Posterior cingulate gyrus (tissue), 11 donors: Measurements from ENCODE around the gene NUP62.
A peak's percentile ranks its signal among the peaks of the same experiment; 100 is the strongest.
"Not testable (repeated sequence)": the region's sequence is repeated elsewhere in the genome, so short reads cannot be mapped to it uniquely, and the experiment has no call there.

Source experiments
- DNase-seq, 10 donors: peaks; one replicate each; pipeline versions ENCODE4 v3.0.0 to v3.0.0-alpha.2; 2020 to 2021; ENCODE audit warnings: mixed read lengths in 3 of 10
- intact Hi-C: fragments of 100-400 bp; cut with DNase I; formaldehyde crosslinking; loops from one replicate; pipeline ENCODE4 v1.15.1; 2023

Gene NUP62

DNA sequence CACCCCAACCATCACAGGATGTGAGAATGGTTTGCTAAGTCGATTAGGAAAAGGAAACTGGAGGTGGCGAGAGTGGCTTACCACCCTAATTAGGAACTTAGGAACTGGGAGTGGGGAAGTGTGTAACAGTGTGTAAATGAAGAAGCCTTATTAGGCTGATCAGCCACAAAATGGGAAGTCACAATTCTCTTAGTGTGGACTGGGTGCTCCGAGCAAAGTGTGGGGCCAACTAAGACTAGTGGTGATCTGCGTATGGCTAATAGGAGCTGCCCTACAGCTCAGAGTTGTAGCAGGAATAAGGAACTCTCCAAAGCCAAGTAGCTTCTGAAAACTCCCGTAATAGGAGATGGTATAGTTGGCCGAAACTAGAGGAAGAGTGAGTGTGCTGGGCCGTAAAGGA is 24.1 kb upstream of the NUP62 start:
- intact Hi-C loops, result no loop called here
- DNase-seq, result peak in 2 of 10 donors; percentile 12 to 37

DNA sequence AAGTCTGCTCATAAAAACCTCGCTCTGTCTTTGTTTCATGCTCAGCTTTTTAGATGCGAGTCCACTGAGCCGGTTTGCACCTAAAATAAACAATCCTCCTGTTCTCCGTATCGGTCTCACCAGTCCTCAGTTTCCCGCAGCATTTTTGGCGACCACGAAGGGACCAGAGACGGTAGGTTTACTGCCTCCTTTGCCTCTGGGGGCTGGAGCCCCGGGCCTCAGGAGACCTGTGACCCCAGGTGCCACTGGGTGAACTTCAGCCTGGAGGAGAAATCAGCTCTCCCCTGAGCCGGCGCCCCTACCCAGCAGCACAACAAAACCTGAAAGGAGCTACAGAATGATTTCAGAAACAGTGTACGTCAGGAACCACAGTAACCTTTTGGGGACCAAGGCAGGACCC is 23.6 kb upstream of the NUP62 start:
- intact Hi-C loops, result no loop called here
- DNase-seq, result peak in 2 of 10 donors; percentile 37 to 44

DNA sequence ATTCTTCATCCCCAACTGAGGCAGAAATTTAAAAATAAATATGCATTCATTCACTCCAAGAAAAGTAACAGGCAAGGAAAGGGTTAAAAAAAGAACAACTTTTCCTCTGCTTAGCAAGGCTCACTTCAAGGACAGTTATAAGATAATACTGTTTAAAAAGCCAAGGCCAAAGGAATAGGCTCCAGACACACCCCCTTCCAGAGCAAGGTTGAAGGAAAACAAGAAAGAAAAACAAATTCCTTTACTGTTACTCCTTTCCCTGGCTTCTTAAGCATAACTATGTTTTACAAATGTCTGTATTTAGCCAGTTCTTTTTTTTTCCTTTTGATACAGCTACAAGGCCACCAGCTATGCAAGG is 23.2 kb upstream of the NUP62 start:
- intact Hi-C loops, result no loop called here
- no peak for DNase-seq

DNA sequence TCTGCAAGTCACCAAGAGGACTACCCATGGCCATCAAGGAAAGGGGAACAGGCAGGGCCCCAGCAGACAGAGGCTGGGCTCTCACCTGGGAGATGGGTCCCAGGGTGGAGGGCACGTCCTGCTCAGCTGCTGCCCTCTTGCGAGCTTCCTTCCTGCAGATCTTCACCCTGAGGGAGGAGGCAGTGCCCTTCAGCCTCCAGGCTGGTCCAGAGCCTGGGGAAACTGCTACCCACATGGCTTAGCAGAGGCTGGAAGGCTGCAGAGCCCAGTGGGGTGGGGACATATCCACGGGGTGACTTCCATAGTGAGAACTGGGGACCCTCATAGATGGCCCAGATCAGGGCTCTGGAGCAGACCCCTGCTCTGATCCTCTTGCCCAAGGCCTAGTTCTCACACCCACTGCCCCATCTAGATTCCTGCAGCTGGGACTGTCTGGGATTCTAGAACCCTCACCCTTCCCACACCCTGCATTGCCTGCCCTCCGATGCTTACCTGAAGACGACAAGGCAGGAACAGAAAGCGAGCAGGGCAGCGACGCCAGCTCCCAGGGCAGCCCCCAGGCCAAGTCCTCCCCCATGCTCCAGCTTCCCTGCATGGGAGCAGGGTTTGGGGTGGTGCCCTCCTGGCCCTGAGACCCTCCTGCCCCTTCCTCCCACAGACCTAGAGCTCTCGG is 22.6 kb upstream of the NUP62 start:
- intact Hi-C loops, result no loop called here
- DNase-seq, result peak in 2 of 10 donors; percentile 16 to 64

DNA sequence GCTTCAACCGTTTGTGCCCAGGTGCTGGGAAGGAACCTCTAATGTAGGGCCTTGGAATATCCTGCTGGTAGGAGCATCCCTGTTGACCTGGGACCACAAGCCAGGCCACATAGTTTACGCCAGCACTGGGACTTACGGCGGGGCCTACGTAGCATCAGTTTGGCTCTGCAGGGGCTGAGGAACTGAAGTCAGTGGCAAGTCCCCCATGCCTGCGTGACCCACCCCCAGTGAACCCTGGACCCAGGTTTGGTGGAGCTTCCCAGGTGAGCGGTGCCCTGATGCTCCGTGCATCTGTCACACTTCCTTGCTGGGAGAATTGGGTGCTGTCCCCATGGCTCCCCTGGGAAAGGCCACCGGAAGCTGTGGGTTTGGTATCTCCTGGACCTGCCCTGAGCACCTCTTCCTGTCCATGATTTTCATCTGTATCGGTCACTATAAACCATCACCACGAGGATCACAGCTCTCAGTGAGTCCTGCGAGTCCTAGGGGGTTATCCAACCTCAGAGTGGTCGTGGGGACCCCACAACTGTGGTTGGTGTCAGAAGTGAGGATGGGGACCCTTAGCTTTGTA is 21.7 kb upstream of the NUP62 start:
- peak in 2 of 10 donors; percentile 29 to 77 for DNase-seq
- intact Hi-C loops, result no loop called here

DNA sequence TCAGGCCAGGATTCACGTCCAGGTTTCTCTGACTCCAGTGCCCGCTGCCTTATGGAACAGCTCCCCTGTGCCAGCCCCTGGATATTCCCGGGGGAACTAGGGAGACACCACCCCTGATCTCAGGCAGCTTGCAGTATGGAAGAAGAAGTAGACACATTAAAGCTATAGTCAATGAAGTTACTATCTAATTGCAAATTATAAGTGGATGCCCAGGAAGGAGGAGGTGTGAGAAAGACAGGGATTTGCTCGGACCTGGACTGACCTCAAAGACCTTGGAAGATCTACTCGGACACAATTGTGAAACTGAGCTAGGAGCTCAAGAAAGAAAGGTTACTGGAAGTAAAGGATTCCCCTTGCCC is 21.3 kb upstream of the NUP62 start:
- DNase-seq, result peak in 1 of 10 donors; percentile 17
- intact Hi-C loops, result no loop called here

DNA sequence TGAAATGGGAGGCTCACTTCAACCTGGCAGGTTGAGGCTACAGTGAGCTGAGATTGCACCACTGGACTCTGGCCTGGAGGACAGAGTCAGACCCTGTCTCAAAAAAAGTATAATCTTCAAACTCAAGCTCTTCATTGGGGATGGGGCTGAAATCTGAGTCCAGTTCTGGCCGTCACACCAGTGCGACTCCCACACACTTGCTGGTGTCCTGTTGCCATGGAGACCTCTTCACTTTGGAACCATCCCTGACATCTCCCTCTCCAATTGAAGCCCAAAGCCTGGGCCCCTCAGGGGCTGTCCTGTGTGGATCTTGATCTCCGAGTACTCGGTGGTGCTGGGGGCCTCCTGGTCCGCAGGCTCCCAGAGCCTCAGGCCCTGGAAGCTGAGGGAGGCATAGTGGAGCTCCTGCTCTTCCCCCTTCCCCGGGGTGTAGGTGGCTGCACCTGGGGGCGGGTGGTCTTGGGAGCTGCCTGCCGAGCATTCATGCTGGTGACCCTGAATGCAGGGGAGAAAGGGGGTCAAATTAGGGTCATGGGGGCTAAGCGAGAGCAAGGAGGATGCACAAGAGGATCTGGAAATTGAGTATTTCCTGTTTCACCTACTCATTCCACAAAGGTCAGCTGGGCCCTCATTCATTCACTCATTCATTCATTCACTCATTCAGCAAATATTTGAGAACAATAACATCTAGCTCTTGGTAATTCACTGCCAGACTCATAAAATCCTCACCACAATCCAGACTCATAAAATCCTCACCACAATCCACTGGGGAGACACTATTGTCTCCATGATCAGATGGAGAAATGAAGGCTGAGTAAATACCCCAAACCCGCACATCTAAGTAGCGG is 20.7 kb upstream of the NUP62 start:
- intact Hi-C loops, result no loop called here
- DNase-seq, result peak in 2 of 10 donors; percentile 19 to 36

DNA sequence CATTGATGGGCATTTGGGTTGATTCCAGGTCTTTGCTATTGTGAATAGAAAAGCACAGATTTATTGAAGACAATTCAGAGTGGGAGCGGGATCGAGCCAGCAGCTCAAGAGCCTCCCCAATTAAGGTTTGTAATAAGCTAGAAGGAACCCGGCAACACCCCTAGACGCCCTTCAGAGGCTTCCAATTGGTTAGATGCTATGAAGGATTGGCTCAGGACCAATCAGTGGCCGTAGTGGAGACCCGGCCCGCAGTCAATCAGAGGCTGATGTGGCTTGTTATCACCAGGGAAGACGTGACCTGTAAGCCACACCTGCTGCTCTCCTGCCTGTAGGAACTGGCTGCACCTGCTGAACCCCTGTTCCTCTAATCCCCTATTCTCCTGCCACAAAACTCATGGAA is 17.1 kb upstream of the NUP62 start:
- DNase-seq, result peak in 1 of 10 donors; percentile 20
- intact Hi-C loops, result no loop called here

DNA sequence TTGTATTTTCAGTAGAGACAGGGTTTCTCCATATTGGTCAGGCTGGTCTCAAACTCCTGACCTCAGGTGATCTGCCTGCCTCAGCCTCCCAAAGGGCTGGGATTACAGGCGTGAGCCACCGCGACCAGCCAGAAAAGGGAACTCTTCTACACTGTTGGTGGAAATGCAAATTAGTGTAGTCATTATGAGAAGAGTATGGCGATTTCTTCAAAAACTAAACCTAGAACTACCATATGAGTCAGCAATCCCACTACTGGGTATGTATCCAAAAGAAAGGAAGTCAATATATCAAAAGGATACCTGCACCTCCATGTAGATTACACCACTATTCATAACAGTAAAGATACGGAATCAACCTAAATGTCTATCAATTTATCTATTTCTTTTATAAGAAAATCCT is 15.3 kb upstream of the NUP62 start:
- intact Hi-C loops, result not testable (repeated sequence)
- DNase-seq, result peak in 1 of 10 donors; percentile 13

DNA sequence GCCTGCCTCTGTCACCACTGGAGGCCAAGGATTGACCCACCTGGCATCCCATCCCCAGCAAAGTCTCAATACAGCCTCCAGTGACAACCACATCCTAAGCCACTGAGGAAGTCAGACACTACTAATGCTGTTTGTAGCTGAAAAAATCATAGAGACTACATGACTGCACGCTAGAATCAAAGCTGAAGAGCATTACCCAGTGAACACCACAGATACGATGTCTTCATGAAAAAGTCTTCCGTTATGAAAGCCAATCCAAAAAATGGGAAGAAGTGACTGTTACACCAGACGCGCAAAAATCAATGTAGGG is 11.1 kb upstream of the NUP62 start:
- intact Hi-C loops, result no loop called here
- DNase-seq, result no peak

DNA sequence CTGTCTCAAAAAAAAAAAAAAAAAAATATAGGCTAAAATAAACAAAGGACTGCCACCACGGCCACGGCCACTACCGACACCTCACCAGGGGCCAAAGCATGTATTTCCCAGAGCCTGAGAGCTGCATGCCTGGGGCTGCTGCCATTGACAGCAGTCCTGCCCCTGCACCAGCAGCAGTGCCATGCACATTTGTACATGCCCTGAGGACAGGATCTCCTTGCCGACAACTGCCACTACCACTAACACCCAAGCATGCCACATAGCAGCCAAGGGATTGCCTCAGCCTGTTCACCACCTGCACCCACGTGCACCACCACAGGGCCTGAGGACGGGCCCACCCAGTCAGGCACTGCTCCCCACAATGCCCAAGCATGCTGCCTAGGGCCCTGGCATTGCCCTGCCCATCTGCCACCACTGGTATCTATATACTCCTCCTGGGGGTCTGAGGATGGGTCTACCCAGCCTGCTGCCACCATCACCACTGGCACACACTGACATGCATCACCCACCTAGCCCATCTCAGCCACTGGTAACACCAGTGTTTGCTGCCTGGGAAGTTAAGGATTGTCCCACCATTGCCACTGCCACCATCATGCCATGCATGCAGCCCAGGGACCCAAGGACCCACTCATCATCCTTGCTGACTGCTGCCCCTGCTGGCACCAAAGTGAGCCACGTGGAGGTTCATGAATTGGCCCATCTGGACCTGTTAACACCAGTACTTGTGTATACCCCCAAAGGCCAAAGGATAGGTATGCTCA is 10.6 kb upstream of the NUP62 start:
- peak in 2 of 10 donors; percentile 26 to 58 for DNase-seq
- intact Hi-C loops, result no loop called here

DNA sequence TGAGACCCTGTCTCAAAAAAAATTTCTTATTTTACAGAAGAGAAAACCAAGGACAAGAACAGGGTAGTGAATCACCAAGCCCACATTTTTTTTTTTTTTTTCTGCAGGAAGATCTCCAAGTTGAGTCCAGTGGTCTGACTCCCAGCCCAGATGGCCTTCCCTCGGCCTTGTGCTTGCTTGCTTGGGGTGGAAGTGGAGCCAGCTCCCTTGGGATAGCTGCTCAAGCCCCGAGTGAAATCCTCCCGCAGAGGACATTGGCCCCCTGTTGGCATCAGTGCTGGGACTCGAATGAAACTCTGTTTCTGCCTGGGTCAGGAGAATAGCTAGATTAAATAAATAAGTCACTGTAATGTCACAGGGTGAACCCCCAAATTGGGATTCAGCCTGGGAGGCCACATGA is 9.4 kb upstream of the NUP62 start:
- intact Hi-C loops, result no loop called here
- DNase-seq, result peak in 2 of 10 donors; percentile 58 to 72

DNA sequence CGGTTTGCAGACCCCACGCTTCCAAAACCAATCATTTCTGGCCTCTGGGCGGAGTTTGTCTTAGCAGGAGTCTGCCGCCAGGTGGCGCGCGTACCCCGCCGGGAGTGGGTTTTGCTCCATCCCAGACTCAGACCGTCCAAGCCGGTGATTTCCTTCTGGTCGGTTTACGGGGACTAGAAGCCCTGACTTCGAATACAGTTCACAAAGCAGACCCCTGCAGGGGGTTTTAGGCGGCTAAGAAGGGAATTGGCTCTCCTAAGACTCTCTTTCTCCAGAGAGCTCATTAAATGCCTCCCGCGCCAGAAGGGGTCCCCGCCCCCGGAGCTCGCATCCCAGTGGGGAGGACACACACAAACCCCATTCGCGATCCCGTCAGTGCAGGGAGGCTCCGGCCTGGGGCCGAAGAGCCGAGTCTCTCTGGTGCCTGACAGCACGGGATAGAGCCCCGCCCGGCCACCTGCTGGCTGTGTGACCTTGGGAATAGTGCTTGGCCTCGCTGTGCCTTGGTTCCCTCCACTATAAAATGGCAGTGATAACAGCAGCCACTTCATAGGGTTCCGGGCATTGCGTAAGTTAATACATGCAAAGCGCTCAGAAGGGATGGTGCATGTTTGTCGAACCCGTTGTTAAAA is 8.6 kb upstream of the NUP62 start:
- peak; percentile 46 to 97 (median 82) for DNase-seq
- intact Hi-C loops, result loop anchor here (1.0 kb wide), 1 partner anchor 45 kb away; no protein-coding TSS in a partner anchor

DNA sequence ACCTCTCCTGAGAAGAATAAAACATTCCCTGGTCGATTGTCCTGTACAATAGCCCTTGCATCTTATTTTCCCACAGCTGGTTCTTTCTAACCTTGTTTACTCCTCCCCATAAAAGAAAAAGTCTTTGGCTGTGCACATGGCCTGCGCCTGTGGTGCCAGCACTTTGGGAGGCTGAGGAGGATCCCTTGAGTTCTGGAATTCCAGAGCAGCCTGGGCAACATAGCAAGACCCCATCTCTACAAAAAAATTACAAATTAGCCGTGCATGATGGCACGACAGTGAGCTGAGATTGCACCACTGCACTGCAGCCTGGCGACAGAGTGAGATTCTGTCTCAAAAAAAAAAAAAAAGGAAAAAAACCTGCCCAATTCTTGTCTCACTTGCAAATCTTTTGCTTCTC is 7.2 kb upstream of the NUP62 start:
- DNase-seq, result peak in 1 of 10 donors; percentile 8
- intact Hi-C loops, result no loop called here

DNA sequence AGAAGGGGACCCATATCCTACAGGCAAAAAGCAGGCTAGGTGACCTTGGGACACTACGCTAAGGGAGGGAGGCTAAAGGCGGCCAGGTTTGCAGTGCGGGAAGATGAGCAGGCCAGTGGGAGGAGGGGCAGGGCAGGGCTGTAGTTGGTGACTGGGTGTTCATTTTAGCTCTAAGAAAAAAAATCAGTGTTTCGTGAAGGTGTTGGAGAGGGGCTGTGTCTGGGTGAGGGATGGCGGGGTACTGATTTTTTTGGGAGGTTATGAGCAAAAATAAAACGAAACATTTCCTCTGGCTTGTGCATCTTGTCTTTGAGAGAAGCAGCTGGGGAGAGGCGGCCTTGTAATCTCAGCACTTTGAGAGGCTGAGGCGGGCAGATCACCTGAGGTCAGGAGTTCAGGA is 4.3 kb upstream of the NUP62 start:
- DNase-seq, result peak in 2 of 10 donors; percentile 5 to 19
- intact Hi-C loops, result no loop called here

DNA sequence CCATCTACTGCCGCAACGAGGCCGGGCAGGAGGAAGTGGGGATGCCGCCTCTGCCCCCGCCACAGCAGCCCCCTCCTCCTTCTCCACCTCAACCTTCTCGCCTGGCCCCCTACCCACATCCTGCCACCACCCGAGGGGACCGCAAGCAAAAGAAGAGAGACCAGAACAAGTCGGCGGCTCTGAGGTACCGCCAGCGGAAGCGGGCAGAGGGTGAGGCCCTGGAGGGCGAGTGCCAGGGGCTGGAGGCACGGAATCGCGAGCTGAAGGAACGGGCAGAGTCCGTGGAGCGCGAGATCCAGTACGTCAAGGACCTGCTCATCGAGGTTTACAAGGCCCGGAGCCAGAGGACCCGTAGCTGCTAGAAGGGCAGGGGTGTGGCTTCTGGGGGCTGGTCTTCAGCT is 3.4 kb upstream of the NUP62 start:
- intact Hi-C loops, result no loop called here
- peak in 2 of 10 donors; percentile 28 to 57 for DNase-seq

DNA sequence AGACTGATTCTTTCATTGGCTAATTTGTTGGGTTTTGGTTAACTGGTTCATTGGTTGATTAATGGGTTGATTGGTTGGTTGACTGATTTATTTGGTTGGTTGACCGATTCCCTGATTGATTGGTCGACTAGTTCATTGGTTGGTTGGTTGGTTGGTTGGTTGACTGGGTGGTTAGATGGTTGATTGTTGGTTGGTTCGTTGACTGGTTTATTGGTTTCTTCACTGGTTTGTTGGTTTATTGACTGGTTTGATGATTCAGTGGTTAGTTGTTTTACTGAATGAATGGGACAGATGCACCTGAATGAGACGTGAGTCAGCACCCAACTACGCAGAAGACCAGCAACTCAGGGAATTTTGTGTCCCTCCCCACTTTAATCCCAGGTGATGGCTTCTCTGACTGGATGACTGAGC is 2.7 kb upstream of the NUP62 start:
- DNase-seq, result no peak
- intact Hi-C loops, result no loop called here

DNA sequence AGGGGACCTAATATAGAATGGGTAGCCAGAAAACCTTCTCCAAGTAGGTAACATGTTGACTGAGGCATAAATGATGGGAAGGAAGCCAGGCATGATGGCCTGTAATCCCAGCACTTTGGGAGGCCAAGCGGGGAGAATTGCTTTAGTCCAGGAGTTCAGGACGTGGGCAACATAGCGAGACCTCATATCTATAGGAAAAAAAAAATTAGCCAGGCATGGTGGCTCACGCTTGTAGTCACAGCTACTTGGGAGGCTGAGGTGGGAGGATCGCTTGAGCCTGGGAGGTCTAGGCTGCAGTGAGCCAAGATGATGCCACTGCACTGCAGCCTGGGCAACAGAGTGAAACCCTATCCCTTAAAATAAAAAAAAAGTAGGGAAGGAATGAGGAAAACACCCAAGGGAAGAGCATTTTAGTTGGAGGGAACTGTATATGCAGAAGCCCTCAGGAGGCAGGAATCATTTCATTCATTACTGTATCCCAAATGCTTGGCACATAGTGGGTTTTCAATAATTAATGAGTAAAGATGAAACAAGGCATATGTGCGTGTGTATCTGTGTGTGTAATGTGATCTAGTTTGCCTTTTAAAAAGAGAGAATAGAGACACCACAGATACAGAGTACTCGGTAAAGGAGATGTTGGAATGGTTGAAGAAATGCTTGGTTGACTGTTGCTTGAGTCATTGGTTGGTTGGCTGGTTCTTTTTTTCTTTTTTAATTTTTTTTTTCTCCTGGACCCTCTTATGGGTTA is 2.2 kb upstream of the NUP62 start:
- peak in 2 of 10 donors; percentile 23 to 27 for DNase-seq
- intact Hi-C loops, result no loop called here

DNA sequence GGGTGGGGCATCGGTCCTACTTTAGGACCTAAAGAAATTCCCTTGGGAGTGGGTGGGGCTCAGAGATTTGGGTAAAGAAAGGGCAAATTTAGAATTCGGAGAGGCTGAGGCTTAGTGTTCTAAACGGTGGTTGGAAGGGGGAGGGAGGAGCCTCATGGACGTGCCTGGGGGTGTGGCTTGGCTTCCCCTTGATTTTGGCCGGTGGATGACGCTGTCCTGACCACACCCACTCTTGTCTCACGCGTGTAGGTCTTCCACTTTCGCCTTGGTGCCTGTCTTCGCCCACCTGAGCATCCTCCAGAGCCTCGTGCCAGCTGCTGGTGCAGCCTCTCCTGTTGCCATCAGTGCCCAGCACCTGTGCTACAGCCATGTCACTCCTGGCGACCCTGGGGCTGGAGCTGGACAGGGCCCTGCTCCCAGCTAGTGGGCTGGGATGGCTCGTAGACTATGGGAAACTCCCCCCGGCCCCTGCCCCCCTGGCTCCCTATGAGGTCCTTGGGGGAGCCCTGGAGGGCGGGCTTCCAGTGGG is 1.2 kb upstream of the NUP62 start:
- intact Hi-C loops, result no loop called here

More for the DNA sequence above, 1.2 kb upstream of the NUP62 start:
- peak in 2 of 10 donors; percentile 46 to 72 for DNase-seq
